ENCODE data around the gene MYADML2.

Gene MYADML2

DNA sequence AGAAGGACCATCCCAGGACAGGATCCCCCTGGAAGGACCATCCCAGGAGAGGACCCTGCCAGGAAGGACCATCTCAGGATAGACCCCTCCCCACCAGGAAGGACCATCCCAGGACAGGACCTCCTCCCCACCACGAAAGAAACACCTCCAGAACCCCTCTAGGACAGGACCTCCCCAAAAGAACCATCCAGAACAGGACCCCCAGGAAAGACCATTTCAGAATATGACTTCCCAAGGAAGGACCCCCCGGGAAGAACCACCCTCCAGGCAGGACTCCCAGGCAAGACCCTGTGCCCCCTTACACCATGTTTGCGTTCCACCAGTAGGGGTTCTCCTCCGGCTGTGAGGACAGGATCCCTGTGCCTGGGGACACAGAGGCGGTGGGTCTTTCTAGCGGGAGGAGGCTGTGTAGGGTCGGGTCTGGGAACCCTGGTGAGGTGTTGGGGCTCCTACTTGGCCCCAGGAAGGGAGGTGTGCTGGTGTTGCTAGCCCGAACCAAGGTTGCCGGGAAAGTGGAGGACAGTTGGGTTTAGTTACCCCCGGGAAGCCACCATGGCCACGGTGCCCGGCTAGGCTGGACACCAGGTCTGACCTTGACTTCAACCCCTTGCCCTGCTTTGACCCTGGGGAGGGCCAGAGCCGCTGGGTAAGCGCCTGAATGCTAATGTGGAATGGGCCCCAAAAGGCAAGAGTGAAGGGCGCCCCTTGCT is 11.8 kb upstream of the MYADML2 start:
- no peak for DNase-seq

DNA sequence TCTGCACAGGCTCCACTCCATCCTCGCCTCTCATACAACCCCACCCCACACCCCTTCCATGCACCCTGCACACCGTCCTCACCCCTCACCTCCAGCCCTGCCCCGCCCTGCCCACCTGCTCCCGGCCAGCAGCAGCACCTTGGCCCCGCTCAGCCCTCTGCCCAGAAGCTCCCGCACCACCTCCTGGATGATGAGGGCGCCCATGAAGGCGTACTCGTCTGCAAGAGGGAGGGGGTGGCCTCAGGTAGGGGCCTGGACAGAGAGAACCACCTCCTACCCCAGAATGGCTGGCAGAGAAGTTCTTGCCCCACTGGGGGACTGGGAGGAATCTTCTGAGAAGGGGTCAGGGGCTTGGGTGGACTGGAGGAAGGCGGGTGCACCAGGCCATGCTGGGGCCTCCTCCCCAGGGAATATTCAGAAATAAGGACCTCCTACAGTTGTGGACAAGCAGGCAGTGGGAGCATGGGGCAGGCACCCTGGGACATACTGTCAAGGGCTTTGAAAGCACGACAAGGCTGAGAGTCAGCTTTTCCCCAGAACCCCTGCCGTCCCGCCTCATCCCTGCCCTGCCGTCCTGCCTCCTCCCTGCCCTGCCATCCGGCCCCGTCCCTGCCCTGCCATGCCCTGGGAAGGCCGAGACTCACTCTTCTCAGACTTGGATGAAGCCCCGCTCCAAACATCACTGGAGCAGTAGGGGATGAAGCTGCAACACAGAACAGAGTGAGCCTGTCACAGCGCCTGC is 10.8 kb upstream of the MYADML2 start:
- DNase-seq = no peak

DNA sequence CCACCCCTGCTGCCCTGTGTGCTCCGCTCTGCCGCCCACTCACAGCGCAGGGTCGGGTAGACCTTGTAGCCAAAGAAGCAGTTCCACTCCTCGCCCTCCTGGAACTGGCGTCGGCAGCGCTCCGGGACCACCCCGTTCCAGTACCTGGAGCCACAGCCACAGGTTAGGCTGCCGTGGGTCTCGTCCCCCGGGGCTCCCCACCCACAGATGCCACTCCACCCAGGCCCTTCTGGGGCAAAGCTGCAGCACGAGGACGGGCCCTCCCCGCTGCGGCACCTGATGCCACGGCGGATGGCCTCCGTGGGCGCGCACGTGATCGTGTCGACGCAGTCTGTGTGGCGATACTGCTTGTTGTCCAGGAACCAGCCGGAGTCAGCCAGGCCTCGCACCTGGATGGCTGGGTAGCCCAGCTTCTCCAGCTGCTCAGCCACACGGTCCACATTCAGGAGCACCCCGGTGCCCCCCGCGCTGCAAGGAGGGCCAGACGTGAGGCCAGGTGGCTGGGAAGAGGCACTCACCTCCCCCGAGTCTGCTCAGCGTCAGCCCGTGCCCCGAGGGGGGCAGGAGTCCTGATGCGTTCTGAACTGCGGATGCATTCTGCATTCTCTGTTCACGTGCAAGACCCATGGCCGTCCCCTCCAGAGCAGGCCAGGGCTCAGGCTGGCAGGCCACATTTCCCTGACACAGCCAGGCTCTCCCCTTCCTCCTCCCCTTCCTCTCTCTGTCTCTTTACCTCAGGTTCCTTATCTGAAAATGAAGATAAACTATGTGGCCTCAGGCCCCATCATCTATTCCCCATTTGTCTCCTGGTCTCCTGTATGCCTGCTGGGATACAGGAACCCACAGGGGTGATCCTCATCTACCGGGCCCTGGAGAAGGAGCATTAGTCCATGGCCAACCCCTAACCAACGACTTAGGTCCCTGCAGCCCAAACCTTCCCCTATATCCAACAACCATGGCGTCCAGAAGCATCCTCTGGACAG is 9.9 kb upstream of the MYADML2 start:
- no peak for DNase-seq

DNA sequence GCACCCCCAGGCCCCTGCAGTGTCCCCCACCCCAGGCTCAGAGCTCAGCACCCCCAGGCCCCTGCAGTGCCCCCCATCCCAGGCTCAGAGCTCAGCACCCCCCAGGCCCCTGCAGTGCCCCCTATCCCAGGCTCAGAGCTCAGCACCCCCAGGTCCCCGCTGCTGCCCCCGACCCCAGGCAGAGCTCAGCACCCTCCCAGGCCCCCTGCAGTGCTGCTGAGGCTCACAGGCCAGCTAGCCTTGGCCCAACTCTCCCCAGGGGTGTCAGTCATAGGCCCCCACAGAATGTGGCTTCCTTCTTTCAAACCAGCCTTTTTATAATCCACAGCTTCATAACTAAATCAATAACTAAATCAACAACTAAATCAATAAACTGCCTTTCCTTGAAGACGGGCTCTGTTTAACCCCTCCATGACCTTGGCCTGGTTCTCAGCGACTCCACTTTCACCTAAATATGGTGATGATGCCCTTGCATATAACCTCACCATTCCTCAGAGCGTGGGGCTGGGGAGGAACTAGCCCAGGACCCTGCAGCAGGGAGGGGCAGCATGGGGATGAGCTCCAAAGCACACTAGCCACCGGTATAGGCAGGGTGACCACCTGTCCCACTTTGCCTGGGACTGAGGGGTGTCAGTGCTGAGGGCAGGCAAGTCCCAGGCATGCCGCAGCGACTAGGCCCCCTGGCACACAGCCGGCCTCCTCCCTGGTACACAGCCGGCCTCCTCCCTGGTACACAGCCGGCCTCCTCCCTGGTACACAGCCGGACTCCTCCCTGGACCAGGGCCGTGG is 8.9 kb upstream of the MYADML2 start:
- no peak for DNase-seq

DNA sequence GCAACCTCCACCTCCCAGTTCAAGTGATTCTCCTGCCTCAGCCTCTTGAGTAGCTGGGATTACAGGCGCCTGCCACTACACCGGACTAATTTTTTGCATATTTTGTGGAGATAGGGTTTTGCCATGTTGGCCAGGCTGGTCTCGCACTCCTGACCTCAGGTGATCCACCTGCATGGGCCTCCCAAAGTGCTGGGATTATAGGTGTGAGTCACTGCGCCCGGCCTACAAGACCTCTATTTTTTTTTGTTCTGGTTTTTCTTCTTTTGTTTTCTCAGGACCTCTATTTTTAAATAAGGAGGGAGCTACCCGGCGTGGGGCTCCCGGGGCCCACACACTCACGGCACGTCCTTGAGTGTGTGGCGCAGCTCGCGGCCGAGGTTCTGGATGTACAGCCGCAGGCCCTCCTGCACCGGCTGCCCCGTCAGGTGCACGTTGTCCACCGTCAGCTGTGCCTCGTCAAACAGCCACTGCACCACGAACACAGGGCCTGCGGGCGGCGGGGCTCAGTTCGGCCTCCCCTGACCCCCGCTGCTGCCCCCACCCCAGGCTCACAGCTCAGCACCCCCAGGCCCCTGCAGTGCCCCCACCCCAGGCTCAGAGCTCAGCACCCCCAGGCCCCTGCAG is 8.1 kb upstream of the MYADML2 start:
- DNase-seq = no peak

DNA sequence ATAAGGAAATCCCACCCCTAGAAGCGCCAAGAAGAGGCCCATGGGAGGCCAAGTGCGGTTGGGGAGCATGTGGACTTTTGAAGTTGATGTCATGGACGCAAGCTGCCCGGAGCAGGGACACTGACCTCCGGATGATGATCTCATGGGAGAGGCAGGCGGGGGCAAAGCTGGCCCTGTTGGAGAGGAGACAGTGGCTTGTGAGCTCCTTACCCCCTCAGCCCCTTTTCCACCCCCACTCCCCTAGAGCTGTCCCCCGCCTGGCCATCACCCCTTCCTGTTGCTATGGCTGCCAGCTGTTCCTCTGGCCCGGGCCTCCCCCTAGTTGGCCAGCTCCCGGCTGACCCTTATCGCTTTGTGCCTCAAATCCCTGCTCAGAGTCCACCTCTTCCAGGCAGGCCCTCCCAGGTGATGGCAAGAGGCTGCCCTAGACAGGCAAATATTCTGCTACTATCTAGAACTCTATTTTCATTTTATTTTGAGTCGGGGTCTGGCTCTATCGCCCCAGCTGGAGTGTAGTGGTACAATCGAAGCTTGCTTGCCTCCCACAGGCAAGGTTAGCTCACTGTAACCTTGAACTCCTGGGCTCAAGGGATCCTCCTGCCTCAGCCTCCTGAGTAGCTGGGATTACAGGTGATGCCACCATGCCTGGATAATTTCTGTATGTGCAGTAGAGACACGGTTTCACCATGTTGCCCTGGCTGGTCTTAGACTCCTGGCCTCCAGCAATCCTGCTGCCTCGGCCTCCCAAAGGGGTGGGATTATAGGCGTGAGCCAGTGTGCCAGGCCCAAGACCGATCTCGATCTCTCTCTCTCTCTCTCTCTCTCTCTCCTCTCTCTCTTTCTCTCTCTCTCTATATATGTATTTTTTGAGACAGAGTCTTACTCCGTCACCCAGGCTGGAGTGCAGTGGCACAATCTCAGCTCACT is 7.4 kb upstream of the MYADML2 start:
- DNase-seq = no peak

DNA sequence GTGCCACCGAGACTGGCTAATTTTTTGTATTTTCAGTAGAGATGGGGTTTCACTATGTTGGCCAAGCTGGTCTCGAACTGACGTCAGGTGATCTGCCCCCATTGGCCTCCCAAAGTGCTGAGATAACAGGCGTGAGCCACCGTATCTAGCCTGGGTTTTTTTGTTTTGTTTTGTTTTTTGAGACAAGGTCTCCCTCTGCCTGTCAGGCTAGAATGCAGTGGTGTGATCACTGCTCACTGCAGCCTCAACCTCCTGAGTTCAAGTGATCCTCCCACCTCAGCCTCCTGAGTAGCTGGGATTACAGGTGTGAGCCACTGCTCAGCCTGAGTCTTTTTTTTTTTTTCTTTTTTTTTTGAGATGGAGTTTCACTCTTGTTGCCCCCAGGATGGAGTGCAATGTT is 6.4 kb upstream of the MYADML2 start:
- DNase-seq = peak; percentile 47

DNA sequence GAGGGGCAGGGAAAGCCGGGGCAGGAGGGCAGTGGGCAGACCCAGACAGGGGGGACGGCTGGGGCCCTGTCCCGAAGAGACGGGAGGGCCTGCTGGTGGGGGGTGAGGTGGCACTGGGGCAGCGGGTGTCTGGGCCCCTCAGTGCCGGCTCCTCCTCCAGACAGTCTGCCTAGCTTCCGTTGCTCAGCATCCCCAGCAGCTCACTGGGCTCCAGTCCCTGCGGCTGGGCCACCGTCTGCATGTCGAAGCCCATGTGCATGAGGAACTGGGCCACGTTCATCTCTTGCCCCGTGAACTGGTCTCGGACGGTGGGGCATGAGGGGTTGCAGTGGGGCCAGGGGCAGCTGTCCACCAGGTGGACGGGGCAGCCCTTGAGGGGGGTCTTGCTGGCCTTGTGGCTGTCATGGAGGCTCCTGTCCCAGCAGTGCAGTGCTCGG is 5.8 kb upstream of the MYADML2 start:
- no peak for DNase-seq

DNA sequence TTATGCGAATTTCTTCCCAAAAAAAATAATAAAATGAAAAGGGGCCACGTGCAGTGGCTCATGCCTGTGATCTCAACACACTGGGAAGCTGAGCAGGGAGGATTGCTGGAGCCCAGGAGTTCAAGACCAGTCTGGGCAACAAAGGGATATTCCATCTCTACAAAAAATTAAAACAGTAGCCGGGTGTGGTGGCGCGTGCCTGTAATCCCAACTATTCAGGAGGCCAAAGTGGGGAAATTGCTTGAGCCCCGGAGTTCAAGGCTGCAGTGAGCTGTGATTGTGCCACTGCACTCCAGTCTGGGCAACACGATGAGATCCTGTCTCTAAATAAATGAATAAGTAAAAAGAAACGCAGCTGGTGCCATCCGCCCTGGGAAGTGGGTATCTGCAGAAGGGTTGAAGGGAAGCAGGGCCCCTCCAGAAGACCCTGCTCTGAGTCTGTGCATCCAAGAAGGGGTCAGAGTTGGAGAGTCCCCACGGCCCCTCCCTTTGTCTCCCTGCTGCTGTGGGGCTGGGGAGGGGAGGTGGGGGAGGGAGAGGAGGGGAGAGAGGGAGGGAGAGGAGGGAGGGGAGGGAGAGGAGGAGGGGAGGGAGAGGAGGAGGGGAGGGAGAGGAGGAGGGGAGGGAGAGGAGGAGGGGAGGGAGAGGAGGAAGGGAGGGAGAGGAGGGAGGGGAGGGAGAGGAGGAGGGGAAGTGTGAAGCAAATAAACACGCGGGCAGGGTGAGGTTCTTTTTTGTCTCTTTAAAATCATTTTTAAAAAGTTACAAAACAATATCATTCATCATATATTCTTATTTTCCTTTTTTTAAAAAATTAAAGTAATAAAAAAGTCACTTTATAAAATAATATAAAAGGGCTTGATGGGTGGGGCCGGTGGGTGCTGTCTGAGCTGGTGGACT is 5.0 kb upstream of the MYADML2 start:
- DNase-seq = no peak

DNA sequence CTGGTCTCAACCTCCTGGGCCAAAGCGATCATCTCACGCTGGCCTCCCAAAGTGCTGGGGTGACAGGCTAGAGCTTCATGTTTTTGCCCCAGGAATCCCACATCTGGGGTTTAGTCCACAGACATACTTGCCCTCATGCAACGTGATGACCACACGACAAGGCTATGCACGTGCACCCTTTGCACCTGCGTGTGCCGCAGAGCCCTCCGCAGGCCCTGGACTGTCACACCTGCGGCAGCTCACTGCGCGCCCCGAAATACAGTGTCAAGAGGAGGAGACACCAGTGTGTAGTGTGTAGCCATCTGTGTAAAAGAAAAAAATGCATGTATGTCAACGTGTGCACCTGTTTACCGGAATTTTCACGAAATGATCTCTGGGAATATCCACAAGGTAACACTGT is 3.5 kb upstream of the MYADML2 start:
- DNase-seq = no peak

DNA sequence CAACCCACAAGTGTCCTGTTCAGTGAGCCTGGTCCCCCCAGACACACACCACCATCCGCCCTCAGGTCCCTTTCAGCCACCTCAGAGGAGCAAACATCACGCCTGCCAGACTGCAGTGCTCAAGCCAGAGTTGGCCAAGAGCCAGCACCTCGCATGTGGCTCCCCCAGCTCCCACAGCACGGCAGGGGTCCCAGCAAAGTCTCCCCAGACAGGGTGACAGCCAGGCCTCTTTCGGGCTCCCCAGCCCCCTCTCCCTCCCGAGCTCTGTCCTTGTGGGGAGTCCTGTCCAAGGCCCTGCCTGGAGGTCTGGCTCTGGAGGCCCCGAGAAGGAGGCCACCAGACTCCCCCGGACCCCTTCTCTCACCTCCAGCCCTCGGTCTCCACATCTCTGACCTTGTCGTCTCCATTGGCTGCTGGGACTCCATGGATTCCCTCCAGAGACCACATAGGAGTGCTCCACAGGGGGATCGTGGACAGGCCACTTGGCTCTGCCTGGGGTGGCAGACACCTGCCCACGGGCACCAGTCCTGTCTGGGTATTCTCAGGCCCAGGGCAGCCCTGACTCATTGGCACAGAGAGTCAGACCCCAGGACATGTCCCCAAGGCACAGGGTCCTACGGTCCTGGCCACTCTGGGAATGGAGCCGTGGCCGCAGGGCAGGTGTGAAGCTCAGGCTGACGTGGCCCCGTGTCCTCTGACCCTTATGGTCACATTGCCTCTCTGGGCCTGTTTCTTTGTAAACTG is 1.8 kb upstream of the MYADML2 start:
- no peak for DNase-seq

DNA sequence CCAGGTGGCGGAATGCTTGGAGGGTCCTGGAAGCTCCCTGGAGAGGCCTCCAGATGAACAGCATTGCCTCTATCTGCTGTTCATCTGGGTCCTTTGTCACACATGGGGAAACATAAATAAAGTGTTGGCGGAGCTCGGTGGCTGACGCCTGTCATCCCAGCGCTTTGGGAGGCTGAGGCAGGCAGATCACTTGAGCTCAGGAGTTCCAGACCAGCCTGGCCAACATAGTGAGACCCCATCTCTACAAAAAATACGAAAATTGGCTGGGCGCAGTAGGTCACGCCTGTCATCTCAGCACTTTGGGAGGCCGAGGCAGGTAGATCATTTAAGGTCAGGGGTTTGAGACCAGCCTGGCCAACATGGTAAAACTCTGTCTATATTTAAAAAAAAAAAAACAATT is 2.2 kb downstream of the MYADML2 start:
- DNase-seq = no peak

DNA sequence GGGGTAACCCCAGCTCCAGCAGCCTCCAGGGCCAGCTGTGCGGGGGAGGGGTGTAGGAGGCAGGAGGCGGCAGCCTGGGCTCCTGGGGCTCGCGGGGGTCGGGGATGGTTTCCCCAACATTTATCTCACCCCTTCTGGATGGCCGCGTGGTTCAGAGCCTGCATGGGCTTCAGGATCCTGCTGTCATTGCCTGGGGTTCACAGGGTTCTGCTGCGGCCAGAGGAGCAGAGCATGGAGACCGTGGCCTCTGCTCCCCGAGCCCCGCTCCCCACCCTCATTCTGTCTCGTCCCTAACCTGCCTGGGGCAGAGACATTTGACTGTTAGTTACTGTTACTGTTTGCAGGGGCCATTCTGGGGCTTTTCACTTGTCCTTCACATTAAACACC is 4.9 kb downstream of the MYADML2 start:
- no peak for DNase-seq

DNA sequence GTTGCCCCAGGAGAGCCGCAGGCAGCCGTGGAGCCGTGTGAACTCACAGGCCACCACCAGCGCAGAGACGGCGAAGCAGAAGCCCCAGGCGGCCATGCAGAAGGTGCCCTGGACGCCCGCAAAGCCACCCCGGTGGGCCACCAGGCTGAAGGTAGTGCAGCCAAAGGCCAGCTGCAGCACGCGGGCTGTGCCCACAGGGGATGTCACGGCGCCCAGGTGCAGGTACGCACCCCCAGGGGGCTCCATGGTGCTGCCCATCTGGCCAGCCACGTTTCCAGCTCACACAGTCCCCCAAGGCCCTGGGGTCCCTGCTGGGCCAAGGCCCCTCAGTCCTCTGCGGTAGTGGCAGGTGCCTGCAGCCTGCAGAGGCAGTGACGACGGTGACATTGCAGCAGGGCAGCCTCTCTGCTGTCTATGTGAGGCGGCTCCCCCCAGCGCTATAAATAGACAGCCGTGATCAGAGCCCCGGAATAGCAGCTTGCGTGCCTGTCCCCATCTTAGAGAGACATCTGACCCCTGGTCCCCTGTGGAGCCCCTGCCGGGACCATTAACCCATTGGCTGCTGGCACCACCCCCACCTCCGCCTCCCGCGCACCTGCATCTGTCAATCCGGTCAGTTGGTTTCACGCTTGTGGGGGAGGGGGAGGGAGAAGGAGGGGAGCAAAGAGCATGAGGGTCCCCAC is 5.4 kb downstream of the MYADML2 start:
- peak; percentile 50 for DNase-seq

DNA sequence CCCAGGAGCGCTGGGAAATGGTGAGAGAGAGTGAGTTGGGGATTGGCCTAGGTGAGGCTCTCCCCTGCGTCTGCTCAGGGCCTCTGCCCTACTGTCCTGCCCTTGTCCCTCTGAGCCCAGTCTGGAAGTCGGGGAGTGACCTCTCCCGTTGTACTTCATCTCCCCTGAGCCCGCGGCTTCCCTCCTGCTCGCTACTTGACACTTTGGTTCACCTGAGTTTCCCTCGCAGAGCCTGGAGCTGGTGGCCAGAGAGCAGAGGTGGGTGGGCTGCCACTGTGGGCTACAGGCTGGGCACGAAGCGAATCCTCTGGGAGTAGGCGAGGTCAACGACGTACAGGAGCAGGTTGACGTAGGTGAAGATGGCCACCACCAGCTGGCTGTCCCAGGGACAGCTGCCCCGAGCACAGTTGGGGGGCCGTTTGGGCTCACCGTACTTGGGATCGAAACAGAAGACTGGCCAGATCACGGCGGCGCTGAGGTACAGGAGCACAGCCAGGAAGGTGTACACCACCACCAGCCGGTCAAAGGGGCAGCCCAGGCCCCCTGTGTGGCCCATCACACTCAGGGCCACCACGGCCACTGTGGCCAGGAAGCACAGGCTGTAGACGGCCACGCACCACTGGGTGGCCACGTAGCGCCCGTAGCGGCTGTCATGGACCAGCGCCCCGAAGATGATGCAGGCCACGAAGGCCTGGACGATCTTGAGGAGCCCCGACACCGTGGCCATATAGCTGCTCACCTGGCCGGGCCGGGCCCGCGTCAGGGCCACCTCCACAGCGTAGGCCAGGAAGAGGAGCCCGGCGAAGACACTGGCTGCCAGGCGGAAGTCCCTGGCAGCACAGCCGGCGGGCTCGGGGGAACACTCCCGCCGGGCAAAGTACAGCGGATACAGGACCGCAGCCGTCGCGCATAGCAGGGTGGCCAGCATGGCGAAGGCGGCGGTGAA is 6.2 kb downstream of the MYADML2 start:
- DNase-seq = no peak

DNA sequence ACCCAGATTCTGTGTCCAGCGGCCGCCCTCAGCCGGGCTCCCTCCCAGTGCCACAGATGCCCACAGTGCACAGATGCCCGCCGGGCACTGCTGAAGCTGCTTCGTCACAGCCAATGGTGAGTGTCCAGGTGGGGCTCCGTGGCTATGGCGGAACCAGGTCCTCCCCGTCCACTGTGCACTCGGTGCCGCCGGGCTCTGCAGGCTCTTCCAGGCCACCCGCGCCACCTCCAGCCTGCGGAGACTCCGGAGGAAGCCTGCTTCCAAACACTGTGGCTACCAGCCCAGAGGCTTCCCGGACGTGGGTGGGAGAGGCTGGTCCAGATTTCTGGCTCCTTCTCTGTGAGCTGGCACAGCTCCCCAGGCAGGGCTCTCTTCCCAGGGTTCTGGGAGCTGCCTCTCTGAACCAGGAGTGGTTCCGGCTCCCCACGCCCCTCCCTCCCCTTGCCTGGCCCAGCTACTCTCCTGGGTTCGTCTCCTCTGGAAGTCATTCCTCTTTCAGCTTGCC is 7.1 kb downstream of the MYADML2 start:
- DNase-seq = no peak

DNA sequence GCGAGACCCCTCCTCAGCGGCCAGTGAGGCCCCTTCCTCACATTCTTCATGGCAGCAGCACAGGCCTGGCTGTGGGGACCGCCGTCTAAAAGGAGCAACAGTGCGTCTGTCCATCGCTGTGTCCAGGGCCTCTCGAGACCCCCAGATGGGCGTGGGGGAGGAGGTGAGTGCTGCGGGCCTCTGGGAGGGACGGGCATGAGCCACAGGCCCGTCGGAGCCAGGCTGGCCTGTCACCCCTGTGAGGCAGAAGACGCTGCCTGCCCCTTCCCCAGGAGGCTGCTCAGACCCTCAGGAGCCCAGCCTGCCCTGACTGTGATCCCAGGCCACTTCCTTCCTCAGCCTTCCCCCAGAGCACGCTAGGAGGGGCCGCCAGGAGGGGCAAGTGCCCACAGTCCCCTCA is 7.8 kb downstream of the MYADML2 start:
- DNase-seq = no peak

Measured in RPMI8226 (cell line).